ENCODE measurements around the gene RBFOX1.

DNA sequence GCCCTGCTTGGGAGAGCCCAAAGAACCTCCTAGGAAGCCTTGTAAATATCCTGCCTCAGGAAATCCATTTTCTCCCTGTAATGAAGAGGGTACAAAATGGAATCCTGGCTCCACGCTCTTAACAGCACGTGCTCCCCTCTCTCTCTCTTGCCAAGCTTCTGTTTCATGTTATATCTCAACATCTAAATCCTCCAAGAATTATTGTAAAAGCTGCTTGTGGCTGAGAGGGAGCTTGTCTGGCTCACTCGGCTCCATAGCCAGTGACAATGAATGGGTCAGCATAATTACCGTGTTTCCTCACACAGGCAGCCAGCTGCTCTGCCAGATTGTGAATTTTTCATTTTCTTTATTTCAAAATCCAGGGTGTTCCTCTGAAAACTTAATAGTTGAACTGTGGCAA lies 317.8 kb downstream of the RBFOX1 start:
- no peak for TF ChIP-seq POLR2A (IDR thresholded peaks at IDR 0.05)
- TF ChIP-seq, protein P1, sequence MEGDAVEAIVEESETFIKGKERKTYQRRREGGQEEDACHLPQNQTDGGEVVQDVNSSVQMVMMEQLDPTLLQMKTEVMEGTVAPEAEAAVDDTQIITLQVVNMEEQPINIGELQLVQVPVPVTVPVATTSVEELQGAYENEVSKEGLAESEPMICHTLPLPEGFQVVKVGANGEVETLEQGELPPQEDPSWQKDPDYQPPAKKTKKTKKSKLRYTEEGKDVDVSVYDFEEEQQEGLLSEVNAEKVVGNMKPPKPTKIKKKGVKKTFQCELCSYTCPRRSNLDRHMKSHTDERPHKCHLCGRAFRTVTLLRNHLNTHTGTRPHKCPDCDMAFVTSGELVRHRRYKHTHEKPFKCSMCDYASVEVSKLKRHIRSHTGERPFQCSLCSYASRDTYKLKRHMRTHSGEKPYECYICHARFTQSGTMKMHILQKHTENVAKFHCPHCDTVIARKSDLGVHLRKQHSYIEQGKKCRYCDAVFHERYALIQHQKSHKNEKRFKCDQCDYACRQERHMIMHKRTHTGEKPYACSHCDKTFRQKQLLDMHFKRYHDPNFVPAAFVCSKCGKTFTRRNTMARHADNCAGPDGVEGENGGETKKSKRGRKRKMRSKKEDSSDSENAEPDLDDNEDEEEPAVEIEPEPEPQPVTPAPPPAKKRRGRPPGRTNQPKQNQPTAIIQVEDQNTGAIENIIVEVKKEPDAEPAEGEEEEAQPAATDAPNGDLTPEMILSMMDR (IDR thresholded peaks at IDR 0.05) = no peak

Measured in lower leg skin (tissue), 3 donors.